Hepatocyte (in vitro differentiated cells): ENCODE measurements around the gene SLCO1B3. TPM values are rescaled to one million over a fixed set of nuclear protein-coding genes. Genes with fewer than 3 reads are reported as not detected.

Experiments used
- DNase-seq: peaks from one replicate; pipeline ENCODE4 v3.0.0-alpha.2; 2016; ENCODE audit warnings: low spot score
- H2AFZ ChIP-seq: fragments of 200-600 bp; sonication (generic); 2 replicates; pipeline ENCODE4 v1.6.0; 2016; ENCODE audit warnings: antibody characterized with exemption, mild to moderate bottlenecking
- H3K27ac ChIP-seq: fragments of 200-600 bp; sonication (generic); 2 replicates; pipeline ENCODE4 v1.5.1; 2016; ENCODE audit warnings: mild to moderate bottlenecking
- H3K27me3 ChIP-seq: fragments of 200-600 bp; sonication (generic); 2 replicates; pipeline ENCODE4 v1.6.1; 2016
- H3K36me3 ChIP-seq: fragments of 200-600 bp; sonication (generic); replicated peaks from 2 replicates; pipeline ENCODE4 v1.5.1; 2016; ENCODE audit warnings: low read depth; ENCODE audit not compliant: insufficient read depth
- H3K4me1 ChIP-seq: fragments of 200-600 bp; sonication (generic); 2 replicates; pipeline ENCODE4 v1.5.1; 2016; ENCODE audit warnings: mild to moderate bottlenecking, moderate library complexity; ENCODE audit not compliant: insufficient read depth
- H3K4me2 ChIP-seq: fragments of 200-600 bp; sonication (generic); 2 replicates; pipeline ENCODE4 v1.6.0; 2016
- H3K4me3 ChIP-seq: fragments of 200-600 bp; sonication (generic); 2 replicates; pipeline ENCODE4 v1.5.1; 2016; ENCODE audit warnings: mild to moderate bottlenecking
- H3K79me2 ChIP-seq: fragments of 200-600 bp; sonication (generic); 2 replicates; pipeline ENCODE4 v1.6.0; 2017; ENCODE audit warnings: mild to moderate bottlenecking
- H3K9me2 ChIP-seq: fragments of 200-600 bp; sonication (generic); replicated peaks from 2 replicates; pipeline ENCODE4 v1.6.0; 2017; ENCODE audit warnings: mild to moderate bottlenecking; ENCODE audit not compliant: insufficient read depth
- H3K9me3 ChIP-seq: fragments of 200-600 bp; sonication (generic); 2 replicates; pipeline ENCODE4 v1.5.1; 2016; ENCODE audit warnings: low read depth, mild to moderate bottlenecking
- H4K20me1 ChIP-seq: fragments of 200-600 bp; sonication (generic); 2 replicates; pipeline ENCODE4 v1.6.0; 2016; ENCODE audit warnings: mild to moderate bottlenecking; ENCODE audit not compliant: insufficient read depth, poor library complexity, severe bottlenecking
- CTCF ChIP-seq: fragments of 200-600 bp; sonication (generic); IDR thresholded peaks from 2 replicates; pipeline ENCODE4 v1.5.1; 2016; ENCODE audit warnings: antibody characterized with exemption, mild to moderate bottlenecking; ENCODE audit not compliant: poor library complexity
- EZH2 ChIP-seq: fragments of 200-600 bp; sonication (generic); IDR thresholded peaks from 2 replicates; pipeline ENCODE4 v1.6.1; 2016; ENCODE audit warnings: antibody characterized with exemption, mild to moderate bottlenecking, borderline replicate concordance
- EZH2phosphoT487 ChIP-seq: fragments of 200-600 bp; sonication (generic); IDR thresholded peaks from one replicate; pipeline ENCODE4 v1.6.1; 2018; ENCODE audit warnings: antibody characterized with exemption, mild to moderate bottlenecking, low read depth, moderate library complexity; ENCODE audit not compliant: unreplicated experiment, severe bottlenecking
- WGBS: methylation state at CpG from one replicate; pipeline ENCODE4 v1.1.6; 2016; ENCODE audit warnings: low lambda C conversion rate; ENCODE audit errors: missing lambda C conversion rate; 5-methylcytosine and 5-hydroxymethylcytosine counted together
- polyA plus RNA-seq: library from polyadenylated mRNA; unstranded; fragments of >200 nt; fragmentation: Nextera tagmentation; extraction: Ambion mirVana; gene quantifications from 2 replicates; pipeline ENCODE4 v1.2.1, GENCODE V29; 2016
- total RNA-seq: library from RNA; depleted of rRNA; stranded (reverse); fragments of >200 nt; gene quantifications from 2 replicates; pipeline ENCODE4 v1.2.3, GENCODE V29; 2014

The SLCO1B3 gene
- total and polyA plus RNA-seq, 2 experiments from 2014 or later = 0.17 to 1.9 TPM

DNA sequence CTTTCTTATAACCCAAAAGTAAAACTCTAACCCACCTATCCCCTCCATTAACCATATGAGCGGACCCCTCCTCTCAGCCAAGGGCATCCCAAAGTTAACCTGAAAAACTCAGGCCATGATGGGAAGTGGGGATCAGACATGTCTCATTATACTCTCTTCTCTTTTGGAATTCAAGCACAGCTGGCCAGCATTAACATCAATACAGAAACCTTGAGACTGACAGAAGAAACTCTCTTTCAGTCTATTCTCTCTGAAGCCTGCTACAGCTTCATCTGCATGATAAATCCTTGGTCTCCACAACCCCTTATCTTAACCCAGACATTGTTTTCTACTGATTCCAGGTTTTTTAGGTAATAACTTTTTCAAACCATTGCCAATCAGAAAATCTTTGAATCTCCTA, 17.5 kb upstream of the SLCO1B3 start:
- DNase-seq = no peak
- TF ChIP-seq EZH2 (no peak), EZH2phosphoT487 (no peak), CTCF (no peak)
- H2AFZ ChIP-seq = no peak overlapping the region
- H3K27ac ChIP-seq = no peak overlapping the region
- H3K4me1 ChIP-seq = no peaks in the 10 kb centered on the region
- H3K27me3 ChIP-seq = no peaks in the 10 kb centered on the region
- H3K9me3 ChIP-seq = no peaks in the 10 kb centered on the region
- no peaks in the 10 kb centered on the region for H3K36me3 ChIP-seq
- no peak overlapping the region for H3K4me2 ChIP-seq
- 91% methylated on average over 1 of the region's 1 CpG for WGBS
- H3K79me2 ChIP-seq = no peaks in the 10 kb centered on the region
- no peaks in the 10 kb centered on the region for H3K9me2 ChIP-seq
- H4K20me1 ChIP-seq = no peaks in the 10 kb centered on the region
- no peak overlapping the region for H3K4me3 ChIP-seq

- Histone ChIP-seq H3K36me3 (no peaks in the 10 kb centered on the region), H3K9me2 (no peaks in the 10 kb centered on the region), H3K79me2 (no peaks in the 10 kb centered on the region), H3K4me1 (no peaks in the 10 kb centered on the region), H3K27ac (no peak overlapping the region), H2AFZ (no peak overlapping the region), H3K4me2 (no peak overlapping the region), H3K4me3 (no peak overlapping the region), H3K9me3 (no peaks in the 10 kb centered on the region), H4K20me1 (no peaks in the 10 kb centered on the region), H3K27me3 (no peaks in the 10 kb centered on the region)
- TF ChIP-seq EZH2 (no peak), CTCF (peak; percentile 68)
- DNase-seq = peak; percentile 39
- WGBS = 36% methylated on average over 1 of the region's 1 CpG
Observed at GRCh38 chr12:20798554-20798953, 12.0 kb upstream of the SLCO1B3 start.

DNA sequence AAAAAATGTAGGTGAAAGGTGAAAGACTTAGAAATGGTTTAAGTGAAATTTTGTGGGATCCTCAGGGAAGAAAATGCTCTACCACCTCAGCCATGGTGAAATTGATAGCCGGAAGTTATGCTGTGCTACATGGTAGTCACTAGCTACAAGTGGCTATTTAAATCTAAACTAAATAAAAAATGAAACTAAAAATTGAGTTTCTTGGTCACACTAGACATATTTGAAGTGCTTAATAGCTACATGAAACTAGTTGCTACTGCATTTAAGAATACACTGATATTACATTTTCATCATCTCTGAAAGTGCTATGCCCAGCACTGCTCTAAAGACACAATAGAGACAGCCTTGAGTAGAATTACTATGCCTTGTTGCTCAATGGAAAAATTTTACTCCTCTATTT, 10.3 kb upstream of the SLCO1B3 start:
- H3K9me2 ChIP-seq = no peaks in the 10 kb centered on the region
- no peaks in the 10 kb centered on the region for H3K36me3 ChIP-seq
- H3K27me3 ChIP-seq = no peaks in the 10 kb centered on the region
- no peak overlapping the region for H3K4me2 ChIP-seq
- no peak for DNase-seq
- 86% methylated on average over 1 of the region's 1 CpG for WGBS
- H3K4me1 ChIP-seq = no peaks in the 10 kb centered on the region
- no peaks in the 10 kb centered on the region for H3K79me2 ChIP-seq
- H3K4me3 ChIP-seq = no peak overlapping the region
- no peak overlapping the region for H3K27ac ChIP-seq
- no peak overlapping the region for H2AFZ ChIP-seq
- no peak for TF ChIP-seq EZH2
- TF ChIP-seq CTCF = no peak
- TF ChIP-seq EZH2phosphoT487 = no peak
- no peaks in the 10 kb centered on the region for H4K20me1 ChIP-seq
- H3K9me3 ChIP-seq = no peaks in the 10 kb centered on the region

DNA sequence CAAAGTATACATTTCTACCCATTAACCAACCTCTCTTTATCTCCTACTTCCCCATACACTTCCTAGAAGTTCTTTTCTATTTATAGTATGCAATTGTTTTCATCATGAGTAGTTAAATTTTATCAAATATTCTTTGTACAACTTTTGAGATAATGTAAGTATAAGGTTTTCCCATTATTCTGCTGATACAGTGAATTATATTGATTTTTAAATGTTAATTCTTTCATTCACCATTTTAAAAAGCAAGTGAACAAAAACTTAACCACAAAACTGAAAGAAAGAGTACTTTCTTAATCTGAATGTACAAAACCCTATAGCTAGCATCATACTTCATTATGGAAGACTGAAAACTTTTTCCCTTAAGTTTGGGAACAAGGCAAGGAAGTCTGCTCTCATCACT, 9.5 kb upstream of the SLCO1B3 start:
- Histone ChIP-seq H3K9me3 (no peaks in the 10 kb centered on the region), H3K36me3 (no peaks in the 10 kb centered on the region), H3K9me2 (no peaks in the 10 kb centered on the region), H3K79me2 (no peaks in the 10 kb centered on the region), H3K27ac (no peak overlapping the region), H2AFZ (no peak overlapping the region), H3K27me3 (no peaks in the 10 kb centered on the region), H4K20me1 (no peaks in the 10 kb centered on the region), H3K4me1 (no peaks in the 10 kb centered on the region), H3K4me2 (no peak overlapping the region), H3K4me3 (no peak overlapping the region)
- DNase-seq = no peak
- TF ChIP-seq EZH2phosphoT487 (no peak), EZH2 (no peak), CTCF (no peak)
